ENCODE measurements around the gene PFKM.
A peak's percentile ranks its signal among the peaks of the same experiment; 100 is the strongest.

Gene PFKM

GRCh38 chr12:48165089-48165981 is 46.2 kb downstream of the PFKM start:
- no peak overlapping the region for H3K27ac ChIP-seq (ENCODE audit: low read depth, low read length)
- H3K9me3 ChIP-seq (ENCODE audit: control insufficient read depth in 5 of 5, low read length in 5 of 5): no peaks in the 10 kb centered on the region
- H3K27me3 ChIP-seq (ENCODE audit: control insufficient read depth in 5 of 5, insufficient read depth in 4 of 5, low read length in 5 of 5): peaks cover 0 to 6% (median 0%) of the 10 kb centered on the region in 5 donors
- no peak overlapping the region for H3K9ac ChIP-seq (ENCODE audit: low read length in 5 of 5)
- H3K36me3 ChIP-seq (ENCODE audit: control insufficient read depth in 5 of 5, insufficient read depth in 5 of 5, low read length in 5 of 5): no peaks in the 10 kb centered on the region
- peaks cover 0 to 7% (median 2%) of the 10 kb centered on the region in 5 donors for H3K4me1 ChIP-seq (ENCODE audit: control insufficient read depth in 5 of 5, insufficient read depth in 5 of 5, low read length in 5 of 5)
- H3K4me3 ChIP-seq (ENCODE audit: low read depth in 1 of 5, low read length in 5 of 5): no peak overlapping the region

- H3K9ac ChIP-seq (ENCODE audit: low read length in 5 of 5): no peak overlapping the region
- H3K4me3 ChIP-seq (ENCODE audit: low read depth in 1 of 5, low read length in 5 of 5): no peak overlapping the region
- peaks cover 0 to 6% (median 0%) of the 10 kb centered on the region in 5 donors for H3K27me3 ChIP-seq (ENCODE audit: control insufficient read depth in 5 of 5, insufficient read depth in 4 of 5, low read length in 5 of 5)
- H3K9me3 ChIP-seq (ENCODE audit: control insufficient read depth in 5 of 5, low read length in 5 of 5): no peaks in the 10 kb centered on the region
- H3K36me3 ChIP-seq (ENCODE audit: control insufficient read depth in 5 of 5, insufficient read depth in 5 of 5, low read length in 5 of 5): no peaks in the 10 kb centered on the region
- no peak overlapping the region for H3K27ac ChIP-seq (ENCODE audit: low read depth, low read length)
- no peaks in the 10 kb centered on the region for H3K4me1 ChIP-seq (ENCODE audit: control insufficient read depth in 5 of 5, insufficient read depth in 5 of 5, low read length in 5 of 5)
Measured at GRCh38 chr12:48169011-48169410, 49.8 kb downstream of the PFKM start.

DNA sequence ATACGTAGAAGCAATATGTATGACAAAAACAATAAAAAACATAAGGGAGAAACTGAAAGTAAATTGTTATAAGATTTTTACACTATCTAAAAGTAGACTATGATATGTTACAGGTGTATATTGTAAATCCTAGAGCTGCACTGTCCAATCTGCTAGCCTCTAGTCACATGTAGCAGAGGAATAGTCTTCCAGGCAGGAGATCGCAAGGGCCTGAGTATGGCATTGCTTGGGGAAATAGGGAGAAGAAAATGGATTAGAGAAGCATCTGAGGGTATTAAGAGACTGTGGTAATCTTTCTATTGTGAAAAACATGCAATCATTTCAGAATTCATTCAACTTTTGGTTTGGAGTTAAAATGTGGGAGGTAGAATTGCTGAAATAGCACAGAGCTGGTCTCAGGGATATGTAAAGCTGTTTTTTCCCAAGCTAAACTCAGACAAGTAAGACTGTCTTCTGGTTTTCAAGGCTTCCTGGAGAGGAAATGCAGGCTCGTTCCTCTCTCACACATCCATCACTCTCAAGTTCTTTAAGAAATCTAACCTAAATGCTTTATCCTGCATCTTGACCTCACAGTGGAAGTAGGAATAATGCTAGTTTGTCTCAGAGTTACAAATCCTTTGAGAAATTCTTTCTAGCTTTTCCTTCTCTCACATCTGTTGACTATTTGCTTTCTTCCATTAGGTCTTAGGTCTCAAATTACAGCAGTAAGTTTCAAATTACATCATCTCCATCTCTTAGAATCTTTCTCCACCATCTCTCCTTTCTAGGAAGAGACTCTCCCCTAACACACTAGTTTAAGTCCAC is 56.7 kb downstream of the PFKM start:
- no peaks in the 10 kb centered on the region for H3K4me1 ChIP-seq (ENCODE audit: control insufficient read depth in 5 of 5, insufficient read depth in 5 of 5, low read length in 5 of 5)

DNA sequence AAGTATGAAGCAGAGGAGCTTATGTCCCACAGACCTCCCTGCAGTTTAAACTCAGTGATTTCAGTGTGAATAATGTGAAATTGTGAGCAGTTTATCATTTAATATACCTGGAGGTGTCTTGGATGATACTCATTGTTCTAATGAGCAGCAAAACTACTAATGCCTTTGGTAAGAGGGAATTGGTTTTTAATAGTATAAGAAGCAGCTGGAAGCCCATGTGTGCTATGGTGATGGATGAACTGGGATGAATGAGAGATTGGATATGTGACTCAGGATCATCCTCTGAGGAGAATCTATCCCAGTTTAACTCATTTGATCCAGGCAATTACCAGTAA is 57.2 kb downstream of the PFKM start:
- peaks cover 4 to 19% (median 6%) of the 10 kb centered on the region in 5 donors for H3K27me3 ChIP-seq (ENCODE audit: control insufficient read depth in 5 of 5, insufficient read depth in 4 of 5, low read length in 5 of 5)

More for the DNA sequence above, 56.7 kb downstream of the PFKM start:
- no peak overlapping the region for H3K4me3 ChIP-seq (ENCODE audit: low read depth in 1 of 5, low read length in 5 of 5)
- no peak overlapping the region for H3K9ac ChIP-seq (ENCODE audit: low read length in 5 of 5)
- no peaks in the 10 kb centered on the region for H3K9me3 ChIP-seq (ENCODE audit: control insufficient read depth in 5 of 5, low read length in 5 of 5)
- no peak overlapping the region for H3K27ac ChIP-seq (ENCODE audit: low read depth, low read length)
- no peaks in the 10 kb centered on the region for H3K36me3 ChIP-seq (ENCODE audit: control insufficient read depth in 5 of 5, insufficient read depth in 5 of 5, low read length in 5 of 5)
- H3K27me3 ChIP-seq (ENCODE audit: control insufficient read depth in 5 of 5, insufficient read depth in 4 of 5, low read length in 5 of 5): peaks cover 0 to 13% (median under 1%) of the 10 kb centered on the region in 5 donors

DNA sequence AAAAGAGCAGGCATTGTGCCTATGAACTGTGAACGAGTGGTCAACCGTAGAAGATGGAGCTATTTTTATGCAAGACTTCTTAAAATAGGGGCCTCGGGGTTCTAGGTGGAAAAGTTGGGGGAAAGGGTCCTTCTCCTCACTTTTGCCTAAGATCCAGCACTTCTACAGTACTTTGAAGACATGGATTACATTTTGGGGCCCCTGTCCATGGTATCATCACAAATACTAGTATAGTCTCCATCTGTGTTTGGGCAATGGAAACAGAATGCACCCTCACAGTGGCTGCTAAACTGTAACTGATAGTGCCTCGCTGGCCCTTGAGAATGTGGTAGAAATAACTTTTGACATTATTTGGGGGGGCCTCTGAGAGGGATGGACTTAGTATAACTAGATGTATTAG is 58.8 kb downstream of the PFKM start:
- peaks cover 0 to 6% (median 5%) of the 10 kb centered on the region in 5 donors for H3K4me1 ChIP-seq (ENCODE audit: control insufficient read depth in 5 of 5, insufficient read depth in 5 of 5, low read length in 5 of 5)
- H3K27ac ChIP-seq (ENCODE audit: low read depth, low read length): no peak overlapping the region
- no peaks in the 10 kb centered on the region for H3K36me3 ChIP-seq (ENCODE audit: control insufficient read depth in 5 of 5, insufficient read depth in 5 of 5, low read length in 5 of 5)
- no peaks in the 10 kb centered on the region for H3K9me3 ChIP-seq (ENCODE audit: control insufficient read depth in 5 of 5, low read length in 5 of 5)
- no peak overlapping the region for H3K9ac ChIP-seq (ENCODE audit: low read length in 5 of 5)
- peaks cover 11 to 28% (median 19%) of the 10 kb centered on the region in 5 donors for H3K27me3 ChIP-seq (ENCODE audit: control insufficient read depth in 5 of 5, insufficient read depth in 4 of 5, low read length in 5 of 5)
- no peak overlapping the region for H3K4me3 ChIP-seq (ENCODE audit: low read depth in 1 of 5, low read length in 5 of 5)

More for the DNA sequence above, 57.2 kb downstream of the PFKM start:
- H3K9ac ChIP-seq (ENCODE audit: low read length in 5 of 5): no peak overlapping the region
- no peaks in the 10 kb centered on the region for H3K36me3 ChIP-seq (ENCODE audit: control insufficient read depth in 5 of 5, insufficient read depth in 5 of 5, low read length in 5 of 5)
- H3K4me3 ChIP-seq (ENCODE audit: low read depth in 1 of 5, low read length in 5 of 5): no peak overlapping the region
- H3K9me3 ChIP-seq (ENCODE audit: control insufficient read depth in 5 of 5, low read length in 5 of 5): no peaks in the 10 kb centered on the region
- no peaks in the 10 kb centered on the region for H3K4me1 ChIP-seq (ENCODE audit: control insufficient read depth in 5 of 5, insufficient read depth in 5 of 5, low read length in 5 of 5)
- H3K27ac ChIP-seq (ENCODE audit: low read depth, low read length): no peak overlapping the region

GRCh38 chr12:48179466-48179865 is 60.3 kb downstream of the PFKM start:
- Histone ChIP-seq H3K4me3 (ENCODE audit: low read depth in 1 of 5, low read length in 5 of 5) (no peak overlapping the region), H3K4me1 (ENCODE audit: control insufficient read depth in 5 of 5, insufficient read depth in 5 of 5, low read length in 5 of 5) (peaks cover 0 to 21% (median 18%) of the 10 kb centered on the region in 5 donors), H3K27ac (ENCODE audit: low read depth, low read length) (no peak overlapping the region), H3K27me3 (ENCODE audit: control insufficient read depth in 5 of 5, insufficient read depth in 4 of 5, low read length in 5 of 5) (peaks cover 16 to 38% (median 33%) of the 10 kb centered on the region in 5 donors), H3K36me3 (ENCODE audit: control insufficient read depth in 5 of 5, insufficient read depth in 5 of 5, low read length in 5 of 5) (no peaks in the 10 kb centered on the region), H3K9me3 (ENCODE audit: control insufficient read depth in 5 of 5, low read length in 5 of 5) (no peaks in the 10 kb centered on the region), H3K9ac (ENCODE audit: low read length in 5 of 5) (no peak overlapping the region)

DNA sequence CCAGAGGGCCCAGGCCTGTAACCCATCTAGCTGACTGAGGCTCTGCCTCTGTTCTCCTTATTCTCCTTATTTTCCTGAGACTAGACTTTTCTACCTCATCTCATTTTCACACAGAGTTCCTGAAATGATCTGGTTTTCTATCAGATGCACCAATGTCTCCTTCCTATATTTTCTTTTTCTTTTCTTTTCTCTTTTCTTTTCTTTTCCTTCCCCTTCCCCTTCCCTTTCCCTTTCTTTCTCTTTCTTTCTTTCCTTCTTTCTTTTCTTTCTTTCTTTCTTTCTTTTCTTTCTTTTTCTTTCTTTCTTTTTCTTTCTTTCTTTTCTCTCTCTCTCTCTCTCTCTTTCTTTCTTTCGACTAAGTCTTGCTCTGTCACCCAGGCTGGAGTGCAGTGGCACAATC is 61.3 kb downstream of the PFKM start:
- no peaks in the 10 kb centered on the region for H3K9me3 ChIP-seq (ENCODE audit: control insufficient read depth in 5 of 5, low read length in 5 of 5)
- no peaks in the 10 kb centered on the region for H3K36me3 ChIP-seq (ENCODE audit: control insufficient read depth in 5 of 5, insufficient read depth in 5 of 5, low read length in 5 of 5)
- H3K4me3 ChIP-seq (ENCODE audit: low read depth in 1 of 5, low read length in 5 of 5): no peak overlapping the region
- H3K27ac ChIP-seq (ENCODE audit: low read depth, low read length): no peak overlapping the region
- peaks cover 0 to 23% (median 20%) of the 10 kb centered on the region in 5 donors for H3K4me1 ChIP-seq (ENCODE audit: control insufficient read depth in 5 of 5, insufficient read depth in 5 of 5, low read length in 5 of 5)
- no peak overlapping the region for H3K9ac ChIP-seq (ENCODE audit: low read length in 5 of 5)
- H3K27me3 ChIP-seq (ENCODE audit: control insufficient read depth in 5 of 5, insufficient read depth in 4 of 5, low read length in 5 of 5): peaks cover 24 to 43% (median 42%) of the 10 kb centered on the region in 5 donors

GRCh38 chr12:48180857-48181495 is 61.8 kb downstream of the PFKM start:
- peaks cover 0 to 23% (median 20%) of the 10 kb centered on the region in 5 donors for H3K4me1 ChIP-seq (ENCODE audit: control insufficient read depth in 5 of 5, insufficient read depth in 5 of 5, low read length in 5 of 5)
- H3K9ac ChIP-seq (ENCODE audit: low read length in 5 of 5): no peak overlapping the region
- H3K27me3 ChIP-seq (ENCODE audit: control insufficient read depth in 5 of 5, insufficient read depth in 4 of 5, low read length in 5 of 5): peaks cover 24 to 49% (median 48%) of the 10 kb centered on the region in 5 donors
- H3K4me3 ChIP-seq (ENCODE audit: low read depth in 1 of 5, low read length in 5 of 5): no peak overlapping the region
- no peak overlapping the region for H3K27ac ChIP-seq (ENCODE audit: low read depth, low read length)
- H3K36me3 ChIP-seq (ENCODE audit: control insufficient read depth in 5 of 5, insufficient read depth in 5 of 5, low read length in 5 of 5): no peaks in the 10 kb centered on the region
- no peaks in the 10 kb centered on the region for H3K9me3 ChIP-seq (ENCODE audit: control insufficient read depth in 5 of 5, low read length in 5 of 5)

- H3K27ac ChIP-seq (ENCODE audit: low read depth, low read length): no peak overlapping the region
- H3K36me3 ChIP-seq (ENCODE audit: control insufficient read depth in 5 of 5, insufficient read depth in 5 of 5, low read length in 5 of 5): no peaks in the 10 kb centered on the region
- H3K9me3 ChIP-seq (ENCODE audit: control insufficient read depth in 5 of 5, low read length in 5 of 5): no peaks in the 10 kb centered on the region
- peaks cover 24 to 53% (median 46%) of the 10 kb centered on the region in 5 donors for H3K27me3 ChIP-seq (ENCODE audit: control insufficient read depth in 5 of 5, insufficient read depth in 4 of 5, low read length in 5 of 5)
- H3K4me3 ChIP-seq (ENCODE audit: low read depth in 1 of 5, low read length in 5 of 5): peak overlapping the region; percentile 63 to 79 (median 67)
- H3K9ac ChIP-seq (ENCODE audit: low read length in 5 of 5): peak overlapping the region in 1 of 5 donors; percentile 35
- H3K4me1 ChIP-seq (ENCODE audit: control insufficient read depth in 5 of 5, insufficient read depth in 5 of 5, low read length in 5 of 5): peaks cover 0 to 23% (median 20%) of the 10 kb centered on the region in 5 donors
Measured at GRCh38 chr12:48182631-48183030, 63.5 kb downstream of the PFKM start.

Data from subcutaneous abdominal adipose tissue (tissue), 5 donors.